ENCODE measurements around the gene KDM8. TPM values are rescaled to one million over a fixed set of nuclear protein-coding genes. Genes with fewer than 3 reads are reported as not detected.

KDM8 gene
- total and polyA plus RNA-seq, 9 of the 15 experiments (the other 6 are each of a cell fraction or from before 2014, with no cell fraction given) = 0.61 to 9.1 (median 5.4) TPM

GRCh38 chr16:27208796-27209195 is 5.5 kb downstream of the KDM8 start:
- Histone ChIP-seq H3K4me1 (replicated peaks in 1 of 2; ENCODE audit: control insufficient read depth in 2 of 2, insufficient read depth in 2 of 2, low read length in 2 of 2) (peaks cover 10 to 17% of the 10 kb centered on the region in 2 experiments), H3K9ac (ENCODE audit: insufficient read depth in 1 of 2, low read depth in 2 of 2, low read length in 2 of 2) (no peak overlapping the region), H3K9me3 (replicated peaks; ENCODE audit: control insufficient read depth, insufficient read depth, low read depth, low read length) (no peaks in the 10 kb centered on the region), H3K27me3 (ENCODE audit: control insufficient read depth in 2 of 2, insufficient read depth in 2 of 2, low read length in 2 of 2) (no peaks in the 10 kb centered on the region), H3K9me1 (ENCODE audit: control insufficient read depth, insufficient read depth, low read length) (no peaks in the 10 kb centered on the region), H4K20me1 (replicated peaks; ENCODE audit: control insufficient read depth, insufficient read depth, low read length) (no peaks in the 10 kb centered on the region), H3K36me3 (ENCODE audit: control insufficient read depth, insufficient read depth, low read length) (peaks cover 16% of the 10 kb centered on the region; the same call in 1 of the 3 replicates), H3K27ac (ENCODE audit: extremely low read depth, low read depth, low read length) (no peak overlapping the region), H2AFZ (ENCODE audit: low read depth, low read length) (no peak overlapping the region), H3K4me2 (ENCODE audit: insufficient read depth, low read length) (no peak overlapping the region), H3K4me3 (no peak overlapping the region), H3K79me2 (ENCODE audit: control insufficient read depth, insufficient read depth, low read length) (peaks cover 20% of the 10 kb centered on the region)
- in situ Hi-C loops (cut with MboI) = no loop called here
- no peak for FAIRE-seq
- intact Hi-C loops (cut with micrococcal nuclease) = no loop called here
- POLR2A ChIA-PET = interaction anchor here (0.6 to 1.7 kb wide), 2 partner anchors 10 to 95 kb away, joined by 3 to 4 read pairs; no protein-coding TSS in a partner anchor
- DNase-seq (ENCODE audit: extremely low read depth in 1 of 4, low spot score in 3 of 4) = no peak
- no peak for ATAC-seq
- 85% methylated on average over 3 of the region's 3 CpGs for WGBS (ENCODE audit: insufficient coverage, low coverage, missing lambda C conversion rate)
- BruUV-seq (replicated peaks) = no TSS peak
- CTCF ChIA-PET (ENCODE audit: low intra/inter-chr PET ratio) = no interaction called here
- TF ChIP-seq ERF (CRISPR knock-in tag; IDR thresholded peaks at IDR 0.05) (no peak), DNMT1 (IDR thresholded peaks at IDR 0.05) (no peak), ZNF217 (CRISPR knock-in tag; IDR thresholded peaks at IDR 0.05) (no peak), TRIM24 (IDR thresholded peaks at IDR 0.05) (no peak), ZNF77 (CRISPR knock-in tag; IDR thresholded peaks at IDR 0.05) (no peak), PML (IDR thresholded peaks at IDR 0.05; ENCODE audit: low read length) (no peak), NR2C1 (IDR thresholded peaks at IDR 0.05) (no peak), NR2C1 (tag; IDR thresholded peaks at IDR 0.05) (no peak), ZNF224 (CRISPR knock-in tag; IDR thresholded peaks at IDR 0.05) (no peak), ZBTB17 (CRISPR knock-in tag; IDR thresholded peaks at IDR 0.05) (no peak), ZNF274 (IDR thresholded peaks at IDR 0.05; ENCODE audit: borderline replicate concordance, low read depth, low read length) (no peak), HDGF (IDR thresholded peaks at IDR 0.05) (no peak), STAG1 (CRISPR knock-in tag; IDR thresholded peaks at IDR 0.05; ENCODE audit: borderline replicate concordance) (no peak), ZNF239 (CRISPR knock-in tag; IDR thresholded peaks at IDR 0.05) (no peak)
- TF ChIP-seq, protein P1, sequence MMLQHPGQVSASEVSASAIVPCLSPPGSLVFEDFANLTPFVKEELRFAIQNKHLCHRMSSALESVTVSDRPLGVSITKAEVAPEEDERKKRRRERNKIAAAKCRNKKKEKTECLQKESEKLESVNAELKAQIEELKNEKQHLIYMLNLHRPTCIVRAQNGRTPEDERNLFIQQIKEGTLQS (IDR thresholded peaks at IDR 0.05) = no peak
- TF ChIP-seq, protein P1 (CRISPR knock-in tag; conservative IDR thresholded peaks at IDR 0.05) = no peak

Measured in K562 (cell line).